WTC11 (cell line): ENCODE data around the gene POLR1G. TPM values are rescaled to one million over a fixed set of nuclear protein-coding genes. Genes with fewer than 3 reads are reported as not detected.
A peak's percentile ranks its signal among the peaks of the same experiment; 100 is the strongest.

ENCODE experiments used
- ATAC-seq: fragments of 200-7000 bp; cut with Tn5 transposase; 2 replicates; pipeline ENCODE4 v1.10.0; 2021; ENCODE audit warnings: mild to moderate bottlenecking, moderate library complexity
- CTCF ChIA-PET: fragments of 300-600 bp; sonication (Branson Sonifier 250); formaldehyde crosslinking; loops from one replicate; lab custom pipeline; 2021; ENCODE audit warnings: antibody characterized with exemption; lab: Charles Lee
- POLR2A ChIA-PET: fragments of 350-600 bp; sonication (Branson Sonifier 250); formaldehyde crosslinking; loops from one replicate; lab custom pipeline; 2021; ENCODE audit warnings: antibody characterized with exemption; lab: Charles Lee
- DNase-seq: peaks from one replicate; pipeline ENCODE4 v3.0.0; 2021; ENCODE audit warnings: low spot score
- H3K27ac Mint-ChIP-seq: 2 replicates; pipeline ENCODE4 v1.8.0; 2021; ENCODE audit warnings: mixed read lengths
- H3K27me3 Mint-ChIP-seq: 2 replicates; pipeline ENCODE4 v1.8.0; 2021; ENCODE audit warnings: low read depth, mild to moderate bottlenecking, moderate library complexity, mixed read lengths
- H3K36me3 Mint-ChIP-seq: 2 replicates; pipeline ENCODE4 v1.8.0; 2021; ENCODE audit warnings: mixed read lengths
- H3K4me1 Mint-ChIP-seq: 2 replicates; pipeline ENCODE4 v1.8.0; 2022; ENCODE audit warnings: mixed read lengths
- H3K4me3 Mint-ChIP-seq: 2 replicates; pipeline ENCODE4 v1.8.0; 2021; ENCODE audit warnings: mild to moderate bottlenecking, moderate library complexity, mixed read lengths
- H3K9me3 Mint-ChIP-seq: 2 replicates; pipeline ENCODE4 v1.8.0; 2021; ENCODE audit warnings: mixed read lengths
- CREB1 ChIP-seq: sonication (generic); formaldehyde crosslinking; IDR thresholded peaks from 2 replicates; pipeline ENCODE4 v1.8.0; 2023; ENCODE audit warnings: mild to moderate bottlenecking, missing genetic modification reagents
- JUN ChIP-seq: sonication (generic); formaldehyde crosslinking; IDR thresholded peaks from 2 replicates; pipeline ENCODE4 v1.8.0; 2023; ENCODE audit warnings: mild to moderate bottlenecking, missing genetic modification reagents
- KAT7 ChIP-seq: sonication (generic); formaldehyde crosslinking; IDR thresholded peaks from 2 replicates; pipeline ENCODE4 v1.8.1; 2023; ENCODE audit warnings: missing genetic modification reagents, mild to moderate bottlenecking, borderline replicate concordance
- OVOL2 ChIP-seq: fragments of 250-450 bp; sonication (Bioruptor Pico); IDR thresholded peaks from 2 replicates; pipeline ENCODE4 v1.9.0; 2021; ENCODE audit warnings: mild to moderate bottlenecking, borderline replicate concordance
- SP1 ChIP-seq: sonication (generic); formaldehyde crosslinking; conservative IDR thresholded peaks from 2 replicates; pipeline ENCODE4 v1.8.1; 2022; ENCODE audit warnings: missing genetic modification reagents
- ZNF121 ChIP-seq: sonication (generic); formaldehyde crosslinking; IDR thresholded peaks from 2 replicates; pipeline ENCODE4 v1.8.0; 2023; ENCODE audit warnings: missing genetic modification reagents
- ZNF396 ChIP-seq: fragments of 250-450 bp; sonication (Bioruptor Pico); IDR thresholded peaks from 2 replicates; pipeline ENCODE4 v1.8.0; 2021; ENCODE audit warnings: mild to moderate bottlenecking, moderate library complexity, borderline replicate concordance
- total RNA-seq: library from RNA; stranded (reverse); gene quantifications from 3 replicates; pipeline ENCODE4 v1.2.3, GENCODE V29; 2021
- TF ChIP-seq, protein P1 (sequence below): sonication (generic); formaldehyde crosslinking; IDR thresholded peaks from 2 replicates; pipeline ENCODE4 v1.8.0; 2022; ENCODE audit warnings: missing genetic modification reagents
- TF ChIP-seq, protein P2 (sequence below): fragments of 200-600 bp; IDR thresholded peaks from 2 replicates; pipeline ENCODE4 v1.8.0; 2022; ENCODE audit warnings: antibody characterized with exemption
- TF ChIP-seq, protein P3 (sequence below): sonication (generic); formaldehyde crosslinking; IDR thresholded peaks from 2 replicates; pipeline ENCODE4 v1.8.1; 2023; ENCODE audit warnings: mild to moderate bottlenecking, missing genetic modification reagents, borderline replicate concordance
- TF ChIP-seq, protein P4 (sequence below): sonication (generic); formaldehyde crosslinking; IDR thresholded peaks from 2 replicates; pipeline ENCODE4 v1.8.1; 2023; ENCODE audit warnings: mild to moderate bottlenecking, moderate library complexity, missing genetic modification reagents
- TF ChIP-seq, protein P5 (sequence below): fragments of 250-450 bp; sonication (Bioruptor Pico); IDR thresholded peaks from 2 replicates; pipeline ENCODE4 v1.9.0; 2021; ENCODE audit warnings: mild to moderate bottlenecking

POLR1G gene
- total RNA-seq, 1 experiment from 2014 or later: 38.1 TPM

DNA sequence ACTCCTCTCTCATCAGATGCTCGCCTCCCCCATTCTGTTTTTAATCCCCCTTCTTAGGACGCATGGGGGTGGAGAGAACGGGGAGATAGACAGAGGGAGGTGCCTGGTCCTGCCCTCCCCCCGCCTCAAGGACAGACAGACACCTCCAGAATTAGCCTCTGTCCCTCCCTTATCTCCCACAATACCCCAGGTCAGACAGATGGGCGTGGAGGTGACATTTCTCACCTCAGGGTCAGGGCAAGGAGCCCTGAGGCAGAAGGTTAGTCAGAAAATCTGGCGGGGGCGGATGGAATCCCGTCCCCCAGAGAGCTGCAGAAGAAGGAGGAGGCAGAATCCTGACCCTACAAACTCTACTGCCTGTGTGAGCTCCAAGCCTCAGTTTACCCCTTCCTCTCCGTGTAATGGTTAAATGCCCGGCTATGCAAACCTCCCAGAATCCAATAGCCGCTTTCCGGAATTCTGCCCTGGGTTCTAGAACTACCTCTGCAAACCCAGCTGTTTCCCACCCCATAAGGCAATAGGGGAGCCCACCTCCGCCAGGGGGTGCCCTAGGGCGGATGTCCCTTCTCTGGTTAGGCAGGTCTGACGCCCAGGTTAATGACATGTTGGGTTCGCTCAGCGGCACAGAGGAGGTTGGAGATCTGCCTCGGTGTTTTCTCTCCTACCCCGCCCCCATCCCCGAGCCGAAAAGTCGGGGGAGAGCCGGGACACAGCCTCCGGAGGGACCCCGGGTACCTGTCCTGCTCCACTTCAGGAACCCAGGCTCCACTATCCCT is 2.5 kb upstream of the POLR1G start:
- peaks cover 9% of the 10 kb centered on the region; the same call in 1 of the 2 replicates for H3K27me3 Mint-ChIP-seq
- ChIA-PET CTCF (interaction anchor here (0.5 to 5.9 kb wide), 23 partner anchors 9 to 413 kb away, joined by 3 to 67 read pairs (median 5); partner anchors contain the start of gene EXOC3L2), POLR2A (interaction anchor here (0.6 to 1.7 kb wide), 5 partner anchors 12 to 212 kb away, joined by 3 to 5 read pairs (median 4); partner anchors contain the start of genes ERCC2 and FOSB)
- H3K36me3 Mint-ChIP-seq: peaks cover 9% of the 10 kb centered on the region
- H3K27ac Mint-ChIP-seq: peak overlapping the region; percentile 99
- H3K4me3 Mint-ChIP-seq: peak overlapping the region; percentile 96
- H3K4me1 Mint-ChIP-seq: peaks cover 26% of the 10 kb centered on the region
- DNase-seq (peak; percentile 94), ATAC-seq (peak; percentile 28)
- no peaks in the 10 kb centered on the region for H3K9me3 Mint-ChIP-seq
- TF ChIP-seq, protein P1, sequence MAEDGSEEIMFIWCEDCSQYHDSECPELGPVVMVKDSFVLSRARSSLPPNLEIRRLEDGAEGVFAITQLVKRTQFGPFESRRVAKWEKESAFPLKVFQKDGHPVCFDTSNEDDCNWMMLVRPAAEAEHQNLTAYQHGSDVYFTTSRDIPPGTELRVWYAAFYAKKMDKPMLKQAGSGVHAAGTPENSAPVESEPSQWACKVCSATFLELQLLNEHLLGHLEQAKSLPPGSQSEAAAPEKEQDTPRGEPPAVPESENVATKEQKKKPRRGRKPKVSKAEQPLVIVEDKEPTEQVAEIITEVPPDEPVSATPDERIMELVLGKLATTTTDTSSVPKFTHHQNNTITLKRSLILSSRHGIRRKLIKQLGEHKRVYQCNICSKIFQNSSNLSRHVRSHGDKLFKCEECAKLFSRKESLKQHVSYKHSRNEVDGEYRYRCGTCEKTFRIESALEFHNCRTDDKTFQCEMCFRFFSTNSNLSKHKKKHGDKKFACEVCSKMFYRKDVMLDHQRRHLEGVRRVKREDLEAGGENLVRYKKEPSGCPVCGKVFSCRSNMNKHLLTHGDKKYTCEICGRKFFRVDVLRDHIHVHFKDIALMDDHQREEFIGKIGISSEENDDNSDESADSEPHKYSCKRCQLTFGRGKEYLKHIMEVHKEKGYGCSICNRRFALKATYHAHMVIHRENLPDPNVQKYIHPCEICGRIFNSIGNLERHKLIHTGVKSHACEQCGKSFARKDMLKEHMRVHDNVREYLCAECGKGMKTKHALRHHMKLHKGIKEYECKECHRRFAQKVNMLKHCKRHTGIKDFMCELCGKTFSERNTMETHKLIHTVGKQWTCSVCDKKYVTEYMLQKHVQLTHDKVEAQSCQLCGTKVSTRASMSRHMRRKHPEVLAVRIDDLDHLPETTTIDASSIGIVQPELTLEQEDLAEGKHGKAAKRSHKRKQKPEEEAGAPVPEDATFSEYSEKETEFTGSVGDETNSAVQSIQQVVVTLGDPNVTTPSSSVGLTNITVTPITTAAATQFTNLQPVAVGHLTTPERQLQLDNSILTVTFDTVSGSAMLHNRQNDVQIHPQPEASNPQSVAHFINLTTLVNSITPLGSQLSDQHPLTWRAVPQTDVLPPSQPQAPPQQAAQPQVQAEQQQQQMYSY (CRISPR knock-in tag): peak; percentile 97
- TF ChIP-seq OVOL2 (CRISPR knock-in tag): no peak
- TF ChIP-seq, protein P2, sequence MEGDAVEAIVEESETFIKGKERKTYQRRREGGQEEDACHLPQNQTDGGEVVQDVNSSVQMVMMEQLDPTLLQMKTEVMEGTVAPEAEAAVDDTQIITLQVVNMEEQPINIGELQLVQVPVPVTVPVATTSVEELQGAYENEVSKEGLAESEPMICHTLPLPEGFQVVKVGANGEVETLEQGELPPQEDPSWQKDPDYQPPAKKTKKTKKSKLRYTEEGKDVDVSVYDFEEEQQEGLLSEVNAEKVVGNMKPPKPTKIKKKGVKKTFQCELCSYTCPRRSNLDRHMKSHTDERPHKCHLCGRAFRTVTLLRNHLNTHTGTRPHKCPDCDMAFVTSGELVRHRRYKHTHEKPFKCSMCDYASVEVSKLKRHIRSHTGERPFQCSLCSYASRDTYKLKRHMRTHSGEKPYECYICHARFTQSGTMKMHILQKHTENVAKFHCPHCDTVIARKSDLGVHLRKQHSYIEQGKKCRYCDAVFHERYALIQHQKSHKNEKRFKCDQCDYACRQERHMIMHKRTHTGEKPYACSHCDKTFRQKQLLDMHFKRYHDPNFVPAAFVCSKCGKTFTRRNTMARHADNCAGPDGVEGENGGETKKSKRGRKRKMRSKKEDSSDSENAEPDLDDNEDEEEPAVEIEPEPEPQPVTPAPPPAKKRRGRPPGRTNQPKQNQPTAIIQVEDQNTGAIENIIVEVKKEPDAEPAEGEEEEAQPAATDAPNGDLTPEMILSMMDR: peak; percentile 43; the same call in 1 of the 2 replicates
- TF ChIP-seq, protein P3, sequence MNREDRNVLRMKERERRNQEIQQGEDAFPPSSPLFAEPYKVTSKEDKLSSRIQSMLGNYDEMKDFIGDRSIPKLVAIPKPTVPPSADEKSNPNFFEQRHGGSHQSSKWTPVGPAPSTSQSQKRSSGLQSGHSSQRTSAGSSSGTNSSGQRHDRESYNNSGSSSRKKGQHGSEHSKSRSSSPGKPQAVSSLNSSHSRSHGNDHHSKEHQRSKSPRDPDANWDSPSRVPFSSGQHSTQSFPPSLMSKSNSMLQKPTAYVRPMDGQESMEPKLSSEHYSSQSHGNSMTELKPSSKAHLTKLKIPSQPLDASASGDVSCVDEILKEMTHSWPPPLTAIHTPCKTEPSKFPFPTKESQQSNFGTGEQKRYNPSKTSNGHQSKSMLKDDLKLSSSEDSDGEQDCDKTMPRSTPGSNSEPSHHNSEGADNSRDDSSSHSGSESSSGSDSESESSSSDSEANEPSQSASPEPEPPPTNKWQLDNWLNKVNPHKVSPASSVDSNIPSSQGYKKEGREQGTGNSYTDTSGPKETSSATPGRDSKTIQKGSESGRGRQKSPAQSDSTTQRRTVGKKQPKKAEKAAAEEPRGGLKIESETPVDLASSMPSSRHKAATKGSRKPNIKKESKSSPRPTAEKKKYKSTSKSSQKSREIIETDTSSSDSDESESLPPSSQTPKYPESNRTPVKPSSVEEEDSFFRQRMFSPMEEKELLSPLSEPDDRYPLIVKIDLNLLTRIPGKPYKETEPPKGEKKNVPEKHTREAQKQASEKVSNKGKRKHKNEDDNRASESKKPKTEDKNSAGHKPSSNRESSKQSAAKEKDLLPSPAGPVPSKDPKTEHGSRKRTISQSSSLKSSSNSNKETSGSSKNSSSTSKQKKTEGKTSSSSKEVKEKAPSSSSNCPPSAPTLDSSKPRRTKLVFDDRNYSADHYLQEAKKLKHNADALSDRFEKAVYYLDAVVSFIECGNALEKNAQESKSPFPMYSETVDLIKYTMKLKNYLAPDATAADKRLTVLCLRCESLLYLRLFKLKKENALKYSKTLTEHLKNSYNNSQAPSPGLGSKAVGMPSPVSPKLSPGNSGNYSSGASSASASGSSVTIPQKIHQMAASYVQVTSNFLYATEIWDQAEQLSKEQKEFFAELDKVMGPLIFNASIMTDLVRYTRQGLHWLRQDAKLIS (CRISPR knock-in tag): no peak

DNA sequence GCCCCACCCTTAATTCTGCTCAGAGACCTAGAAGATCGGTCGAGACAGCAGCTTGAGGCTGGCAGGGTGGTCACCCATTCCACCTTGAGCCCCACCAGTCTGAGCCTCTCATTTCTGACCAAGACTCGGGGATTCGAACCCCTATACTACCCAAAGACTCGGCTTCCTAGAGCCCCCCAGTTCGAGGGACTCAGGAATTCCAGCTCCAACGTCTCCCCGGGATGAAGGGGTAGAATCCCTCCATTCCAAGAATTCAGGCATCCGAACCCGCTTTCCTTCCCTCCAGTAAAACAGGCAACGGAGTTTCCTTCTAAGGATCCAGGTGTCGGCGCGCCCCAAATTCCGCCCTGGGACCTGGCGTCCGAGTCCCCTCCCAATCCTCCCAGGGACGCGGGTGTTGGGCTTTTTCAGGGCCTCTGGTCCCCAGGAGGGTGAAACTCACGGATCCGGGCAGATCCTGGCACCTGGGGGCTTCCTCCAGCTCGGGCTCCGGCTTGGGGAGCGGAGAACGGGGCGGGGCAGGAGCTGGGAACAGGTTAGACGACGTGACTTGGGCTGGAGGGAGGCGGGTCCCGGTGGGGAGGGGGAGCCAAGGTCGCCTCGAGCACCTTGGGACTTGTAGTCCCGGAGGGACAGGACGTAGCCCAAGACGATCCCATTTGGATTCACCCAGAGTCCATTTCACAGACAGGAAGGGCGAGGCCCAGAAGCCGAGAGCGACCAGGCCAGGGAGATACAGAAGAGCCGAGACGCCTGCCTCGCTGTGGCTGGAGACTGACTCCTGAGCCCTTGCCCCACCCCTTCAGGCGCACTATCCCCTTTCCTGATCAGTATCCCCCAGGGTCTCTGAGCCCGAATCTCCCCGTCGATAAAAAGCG is 1.6 kb upstream of the POLR1G start, which contains the start of gene PPP1R13L:
Gene PPP1R13L (minus strand): TSS at position 513 of the 878 bp plus-strand sequence. CDS start 6,751 bp downstream, outside the sequence.
- POLR2A ChIA-PET: interaction anchor here (0.7 to 1.7 kb wide), 3 partner anchors 35 to 211 kb away, joined by 4 to 5 read pairs (median 4); partner anchors contain the start of genes ERCC2 and FOSB
- no peaks in the 10 kb centered on the region for H3K9me3 Mint-ChIP-seq
- H3K4me3 Mint-ChIP-seq: peak within 1 kb of the TSS; percentile 96
- DNase-seq: peak; percentile 97
- H3K36me3 Mint-ChIP-seq: peaks cover 13% of the 10 kb centered on the region
- peak within 1 kb of the TSS; percentile 99 for H3K27ac Mint-ChIP-seq
- CTCF ChIA-PET: interaction anchor here (0.5 to 5.9 kb wide), 25 partner anchors 8 to 412 kb away, joined by 3 to 67 read pairs (median 4); partner anchors contain the start of genes ERCC1, EXOC3L2 and FOSB
- H3K27me3 Mint-ChIP-seq: peaks cover 7% of the 10 kb centered on the region; the same call in 1 of the 2 replicates
- H3K4me1 Mint-ChIP-seq: peaks cover 26% of the 10 kb centered on the region
- peak; percentile 64 for ATAC-seq
- TF ChIP-seq, protein P4, sequence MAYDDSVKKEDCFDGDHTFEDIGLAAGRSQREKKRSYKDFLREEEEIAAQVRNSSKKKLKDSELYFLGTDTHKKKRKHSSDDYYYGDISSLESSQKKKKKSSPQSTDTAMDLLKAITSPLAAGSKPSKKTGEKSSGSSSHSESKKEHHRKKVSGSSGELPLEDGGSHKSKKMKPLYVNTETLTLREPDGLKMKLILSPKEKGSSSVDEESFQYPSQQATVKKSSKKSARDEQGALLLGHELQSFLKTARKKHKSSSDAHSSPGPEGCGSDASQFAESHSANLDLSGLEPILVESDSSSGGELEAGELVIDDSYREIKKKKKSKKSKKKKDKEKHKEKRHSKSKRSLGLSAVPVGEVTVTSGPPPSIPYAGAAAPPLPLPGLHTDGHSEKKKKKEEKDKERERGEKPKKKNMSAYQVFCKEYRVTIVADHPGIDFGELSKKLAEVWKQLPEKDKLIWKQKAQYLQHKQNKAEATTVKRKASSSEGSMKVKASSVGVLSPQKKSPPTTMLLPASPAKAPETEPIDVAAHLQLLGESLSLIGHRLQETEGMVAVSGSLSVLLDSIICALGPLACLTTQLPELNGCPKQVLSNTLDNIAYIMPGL: peak; percentile 58; the same call in 1 of the 2 replicates
- TF ChIP-seq SP1 (CRISPR knock-in tag) (peak; percentile 85), ZNF121 (CRISPR knock-in tag) (peak; percentile 99), KAT7 (no peak), CREB1 (CRISPR knock-in tag) (no peak), ZNF396 (no peak), JUN (no peak)
- TF ChIP-seq, protein P5, sequence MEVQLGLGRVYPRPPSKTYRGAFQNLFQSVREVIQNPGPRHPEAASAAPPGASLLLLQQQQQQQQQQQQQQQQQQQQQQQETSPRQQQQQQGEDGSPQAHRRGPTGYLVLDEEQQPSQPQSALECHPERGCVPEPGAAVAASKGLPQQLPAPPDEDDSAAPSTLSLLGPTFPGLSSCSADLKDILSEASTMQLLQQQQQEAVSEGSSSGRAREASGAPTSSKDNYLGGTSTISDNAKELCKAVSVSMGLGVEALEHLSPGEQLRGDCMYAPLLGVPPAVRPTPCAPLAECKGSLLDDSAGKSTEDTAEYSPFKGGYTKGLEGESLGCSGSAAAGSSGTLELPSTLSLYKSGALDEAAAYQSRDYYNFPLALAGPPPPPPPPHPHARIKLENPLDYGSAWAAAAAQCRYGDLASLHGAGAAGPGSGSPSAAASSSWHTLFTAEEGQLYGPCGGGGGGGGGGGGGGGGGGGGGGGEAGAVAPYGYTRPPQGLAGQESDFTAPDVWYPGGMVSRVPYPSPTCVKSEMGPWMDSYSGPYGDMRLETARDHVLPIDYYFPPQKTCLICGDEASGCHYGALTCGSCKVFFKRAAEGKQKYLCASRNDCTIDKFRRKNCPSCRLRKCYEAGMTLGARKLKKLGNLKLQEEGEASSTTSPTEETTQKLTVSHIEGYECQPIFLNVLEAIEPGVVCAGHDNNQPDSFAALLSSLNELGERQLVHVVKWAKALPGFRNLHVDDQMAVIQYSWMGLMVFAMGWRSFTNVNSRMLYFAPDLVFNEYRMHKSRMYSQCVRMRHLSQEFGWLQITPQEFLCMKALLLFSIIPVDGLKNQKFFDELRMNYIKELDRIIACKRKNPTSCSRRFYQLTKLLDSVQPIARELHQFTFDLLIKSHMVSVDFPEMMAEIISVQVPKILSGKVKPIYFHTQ: no peak
